HCT116 (cell line): ENCODE results near the gene SLC24A3. TPM values are rescaled to one million over a fixed set of nuclear protein-coding genes. Genes with fewer than 3 reads are reported as not detected.

Experiments
- ATAC-seq: fragments of 200-7000 bp; cut with Tn5 transposase; 2 replicates; pipeline ENCODE4 v1.9.1; 2020; ENCODE audit warnings: mild to moderate bottlenecking, moderate library complexity
- BruUV-seq: library from RNA; stranded (reverse); fragments of 400-500 nt; replicated peaks from 2 replicates; lab custom pipeline; 2021; lab: Mats Ljungman, UMichigan
- CTCF ChIA-PET: fragments of 300-600 bp; sonication (Branson Sonifier 250); formaldehyde crosslinking; loops from one replicate; lab custom pipeline; 2021; ENCODE audit warnings: antibody characterized with exemption; lab: Charles Lee
- POLR2A ChIA-PET: fragments of 300-600, 350-600 bp; sonication (Branson Sonifier 250); formaldehyde crosslinking; loops from one replicate; lab custom pipeline; 2021; ENCODE audit warnings: antibody characterized with exemption; lab: Charles Lee
- RAD21 ChIA-PET, 2 experiments: fragments of 300-600 bp; sonication (Branson Sonifier 250); formaldehyde crosslinking; loops; one replicate each; lab custom pipeline; 2023; ENCODE audit warnings: low total read pairs in 2 of 2; ENCODE audit not compliant: uncharacterized antibody in 2 of 2, unreplicated experiment in 2 of 2, low non-redundant PET in 1 of 2; lab: Charles Lee
- DNase-seq: peaks from one replicate; pipeline ENCODE4 v3.0.0-alpha.2; 2010; ENCODE audit warnings: low read depth, low spot score
- H2AFZ ChIP-seq: fragments of 200-600 bp; shearing (Covaris generic), sonication (generic); 2 replicates; pipeline ENCODE4 v1.6.1; 2017; ENCODE audit warnings: low read depth, mixed run types, mixed read lengths, antibody characterized with exemption, low read length; ENCODE audit not compliant: poor library complexity, severe bottlenecking
- H3K27ac ChIP-seq: 2 replicates; pipeline ENCODE4 v1.5.1; 2012; ENCODE audit warnings: low read depth, low read length
- H3K27me3 ChIP-seq: fragments of 200-600 bp; sonication (generic); 2 replicates; pipeline ENCODE4 v1.6.1; 2016; ENCODE audit warnings: mixed run types, low read length, mixed read lengths; ENCODE audit not compliant: insufficient read depth
- H3K36me3 ChIP-seq, 2 experiments: fragments of 200-500 bp in 1 of 2; fragments of 200-600 bp in 1 of 2; sonication (Bioruptor generic) in 1 of 2; sonication (generic) in 1 of 2; 2 replicates each; pipeline versions ENCODE4 v1.5.1 to v1.6.1; 2014 to 2016; ENCODE audit warnings: low read length in 2 of 2, inconsistent platforms in 1 of 2, mixed read lengths in 1 of 2, mixed run types in 1 of 2; ENCODE audit not compliant: insufficient read depth in 2 of 2, control insufficient read depth in 1 of 2
- H3K4me1 ChIP-seq, 2 experiments: fragments of 200-600 bp in 1 of 2; sonication (generic) in 1 of 2; 2 replicates each; pipeline versions ENCODE4 v1.5.1 to v1.6.1; 2012 to 2017; ENCODE audit warnings: low read length in 2 of 2, inconsistent platforms in 1 of 2, mild to moderate bottlenecking in 1 of 2, mixed read lengths in 1 of 2, mixed run types in 1 of 2, moderate library complexity in 1 of 2; ENCODE audit not compliant: insufficient read depth in 2 of 2, control insufficient read depth in 1 of 2
- H3K4me2 ChIP-seq: fragments of 200-600 bp; sonication (generic); 2 replicates; pipeline ENCODE4 v1.6.1; 2017; ENCODE audit warnings: mixed run types, low read length, mixed read lengths
- H3K4me3 ChIP-seq, 2 experiments: fragments of 200-600 bp in 1 of 2; sonication (generic) in 1 of 2; replicated peaks in 1 of 2; 2 replicates each; pipeline ENCODE4 v1.5.1; 2011 to 2016; ENCODE audit warnings: low read length in 2 of 2, control low read depth in 1 of 2, low read depth in 1 of 2, mild to moderate bottlenecking in 1 of 2, mixed read lengths in 1 of 2, mixed run types in 1 of 2
- H3K79me2 ChIP-seq: fragments of 200-600 bp; sonication (generic); 2 replicates; pipeline ENCODE4 v1.6.1; 2017; ENCODE audit warnings: mild to moderate bottlenecking, mixed run types, low read length, moderate library complexity, mixed read lengths; ENCODE audit not compliant: insufficient read depth
- H3K9ac ChIP-seq: fragments of 200-600 bp; sonication (generic); 2 replicates; pipeline ENCODE4 v1.6.1; 2016; ENCODE audit warnings: low read length, mixed read lengths
- H3K9me2 ChIP-seq: fragments of 200-600 bp; sonication (generic), shearing (Covaris generic); 2 replicates; pipeline ENCODE4 v1.6.1; 2017; ENCODE audit warnings: mixed run types, mild to moderate bottlenecking, moderate library complexity; ENCODE audit not compliant: insufficient read depth
- H3K9me3 ChIP-seq, 2 experiments: fragments of 200-500 bp in 1 of 2; fragments of 200-600 bp in 1 of 2; sonication (Bioruptor generic) in 1 of 2; sonication (generic) in 1 of 2; 2 replicates each; pipeline ENCODE4 v1.6.1; 2014 to 2017; ENCODE audit warnings: low read length in 2 of 2, mixed read lengths in 2 of 2, inconsistent platforms in 1 of 2, low read depth in 1 of 2, mild to moderate bottlenecking in 1 of 2, mixed run types in 1 of 2, moderate library complexity in 1 of 2; ENCODE audit not compliant: control insufficient read depth in 1 of 2, insufficient read depth in 1 of 2
- H4K20me1 ChIP-seq: fragments of 200-600 bp; sonication (generic), shearing (Covaris generic); 2 replicates; pipeline ENCODE4 v1.6.1; 2017; ENCODE audit warnings: mixed run types, mild to moderate bottlenecking, moderate library complexity; ENCODE audit not compliant: insufficient read depth
- CBX3 ChIP-seq: IDR thresholded peaks from 2 replicates; pipeline ENCODE4 v1.6.1; 2012; ENCODE audit warnings: low read depth
- CEBPB ChIP-seq: IDR thresholded peaks from 2 replicates; pipeline ENCODE4 v1.6.1; 2012; ENCODE audit warnings: low read depth
- EGR1 ChIP-seq: IDR thresholded peaks from 2 replicates; pipeline ENCODE4 v1.6.1; 2012; ENCODE audit warnings: low read depth
- ELF1 ChIP-seq: IDR thresholded peaks from 2 replicates; pipeline ENCODE4 v1.6.1; 2012; ENCODE audit warnings: low read depth, borderline replicate concordance
- EZH2phosphoT487 ChIP-seq: fragments of 200-600 bp; IDR thresholded peaks from 2 replicates; pipeline ENCODE4 v1.6.1; 2018; ENCODE audit warnings: antibody characterized with exemption, borderline replicate concordance
- JUND ChIP-seq: IDR thresholded peaks from 2 replicates; pipeline ENCODE4 v1.6.1; 2012
- SIN3A ChIP-seq: IDR thresholded peaks from 2 replicates; pipeline ENCODE4 v1.6.1; 2012; ENCODE audit warnings: low read depth
- TCF7L2 ChIP-seq: IDR thresholded peaks from 2 replicates; pipeline ENCODE4 v1.7.0; 2011; ENCODE audit warnings: borderline replicate concordance, inconsistent platforms; ENCODE audit not compliant: insufficient read depth, insufficient read length; ENCODE audit errors: extremely low read depth
- YY1 ChIP-seq: IDR thresholded peaks from 2 replicates; pipeline ENCODE4 v1.6.1; 2011; ENCODE audit warnings: low read length, low read depth, moderate library complexity, mild to moderate bottlenecking; ENCODE audit not compliant: insufficient replicate concordance; ENCODE audit errors: extremely low read depth
- intact Hi-C: fragments of 100-400 bp; cut with micrococcal nuclease; formaldehyde crosslinking; loops from 2 replicates; pipeline ENCODE4 v1.10.0; 2022
- total RNA-seq: library from RNA; stranded (reverse); gene quantifications from one replicate; pipeline ENCODE4 v1.2.1, GENCODE V29; 2021; ENCODE audit not compliant: unreplicated experiment
- TF ChIP-seq, protein P1 (sequence below), 3 experiments: fragments of 200-600 bp in 1 of 3; sonication (generic) in 1 of 3; IDR thresholded peaks in 2 of 3; conservative IDR thresholded peaks in 1 of 3; 2 replicates each; pipeline ENCODE4 v1.5.1; 2012 to 2017; ENCODE audit warnings: low read depth in 2 of 3, low read length in 2 of 3, antibody characterized with exemption in 1 of 3, borderline replicate concordance in 1 of 3, control low read depth in 1 of 3, mild to moderate bottlenecking in 1 of 3, mixed read lengths in 1 of 3, mixed run types in 1 of 3, moderate library complexity in 1 of 3; ENCODE audit not compliant: insufficient read depth in 1 of 3
- TF ChIP-seq, protein P2 (sequence below): IDR thresholded peaks from 2 replicates; pipeline ENCODE4 v1.6.1; 2012
- TF ChIP-seq, protein P3 (sequence below): IDR thresholded peaks from 2 replicates; pipeline ENCODE4 v1.6.1; 2011; ENCODE audit warnings: mild to moderate bottlenecking, low read length, moderate library complexity; ENCODE audit not compliant: insufficient replicate concordance; ENCODE audit errors: extremely low read depth

SLC24A3 gene
- total RNA-seq, 1 experiment from 2014 or later = not detected

DNA sequence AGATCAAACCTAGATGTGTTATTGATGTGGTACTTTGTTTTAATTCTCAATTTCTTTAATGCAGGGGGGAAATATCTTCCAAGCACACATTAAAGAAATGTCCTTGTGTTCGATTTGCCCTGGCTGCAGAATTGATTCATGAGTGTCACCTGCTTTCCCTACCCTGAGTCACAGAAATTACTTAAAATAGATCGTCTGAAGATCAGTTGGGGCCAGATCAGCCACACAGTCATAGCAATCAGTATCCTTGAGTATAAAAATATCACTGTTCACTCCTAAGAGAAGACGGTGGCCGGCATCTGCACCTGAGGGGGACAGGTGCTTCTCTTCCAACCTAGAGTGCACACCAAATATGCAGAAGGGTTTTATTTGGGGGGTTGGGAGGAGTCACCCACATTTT, 430.4 kb downstream of the SLC24A3 start:
- no peak for ATAC-seq
- TF ChIP-seq YY1 = no peak
- TF ChIP-seq TCF7L2 = no peak
- no peak for TF ChIP-seq CBX3
- H3K4me1 ChIP-seq = no peaks in the 10 kb centered on the region
- no peaks in the 10 kb centered on the region for H4K20me1 ChIP-seq
- BruUV-seq = no TSS peak
- no peaks in the 10 kb centered on the region for H3K9me3 ChIP-seq
- no peak overlapping the region for H3K4me2 ChIP-seq
- no peaks in the 10 kb centered on the region for H3K79me2 ChIP-seq
- no peaks in the 10 kb centered on the region for H3K9me2 ChIP-seq
- H3K9ac ChIP-seq = no peak overlapping the region
- H3K36me3 ChIP-seq = no peaks in the 10 kb centered on the region
- DNase-seq = no peak
- H3K27ac ChIP-seq = no peak overlapping the region
- H2AFZ ChIP-seq = no peak overlapping the region
- H3K4me3 ChIP-seq = no peak overlapping the region
- intact Hi-C loops = no loop called here
- ChIA-PET POLR2A (no interaction called here), CTCF (interaction anchor here (1.0 kb wide), 1 partner anchor 14 kb away, joined by 3 read pairs; no protein-coding TSS in a partner anchor), RAD21 (no interaction called here)
- H3K27me3 ChIP-seq = peaks cover 3% of the 10 kb centered on the region; the same call in 1 of the 2 replicates

DNA sequence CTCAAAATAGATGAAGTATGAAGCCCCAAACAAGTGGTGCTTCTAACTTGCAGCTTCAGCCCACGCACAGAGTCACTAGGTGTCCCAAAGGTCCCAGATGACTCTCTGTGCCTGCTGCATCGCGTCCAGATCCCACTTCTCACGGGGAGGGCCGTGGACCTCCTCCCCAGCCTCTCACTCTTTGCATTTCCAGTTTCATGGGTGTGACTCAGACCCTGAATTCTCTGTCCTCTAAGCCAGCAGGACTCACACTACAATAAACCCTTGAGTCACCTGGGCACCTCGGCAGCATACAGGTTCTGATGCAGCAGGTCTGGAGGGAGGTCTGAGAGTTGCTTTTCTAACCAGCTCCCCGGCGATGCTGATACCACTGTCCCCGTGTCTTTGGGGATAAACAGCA, 431.6 kb downstream of the SLC24A3 start:
- POLR2A ChIA-PET = no interaction called here
- Histone ChIP-seq H3K4me2 (no peak overlapping the region), H3K4me1 (no peaks in the 10 kb centered on the region), H3K27me3 (peaks cover 3% of the 10 kb centered on the region; the same call in 1 of the 2 replicates), H3K27ac (no peak overlapping the region), H3K4me3 (no peak overlapping the region), H3K9me2 (no peaks in the 10 kb centered on the region), H3K36me3 (no peaks in the 10 kb centered on the region), H3K9ac (no peak overlapping the region), H3K9me3 (no peaks in the 10 kb centered on the region), H4K20me1 (no peaks in the 10 kb centered on the region), H2AFZ (no peak overlapping the region), H3K79me2 (no peaks in the 10 kb centered on the region)
- no peak for ATAC-seq
- TF ChIP-seq EZH2phosphoT487 (no peak), JUND (no peak), TCF7L2 (no peak), SIN3A (no peak), CEBPB (no peak), YY1 (no peak), EGR1 (no peak), ELF1 (no peak)
- TF ChIP-seq, protein P1, sequence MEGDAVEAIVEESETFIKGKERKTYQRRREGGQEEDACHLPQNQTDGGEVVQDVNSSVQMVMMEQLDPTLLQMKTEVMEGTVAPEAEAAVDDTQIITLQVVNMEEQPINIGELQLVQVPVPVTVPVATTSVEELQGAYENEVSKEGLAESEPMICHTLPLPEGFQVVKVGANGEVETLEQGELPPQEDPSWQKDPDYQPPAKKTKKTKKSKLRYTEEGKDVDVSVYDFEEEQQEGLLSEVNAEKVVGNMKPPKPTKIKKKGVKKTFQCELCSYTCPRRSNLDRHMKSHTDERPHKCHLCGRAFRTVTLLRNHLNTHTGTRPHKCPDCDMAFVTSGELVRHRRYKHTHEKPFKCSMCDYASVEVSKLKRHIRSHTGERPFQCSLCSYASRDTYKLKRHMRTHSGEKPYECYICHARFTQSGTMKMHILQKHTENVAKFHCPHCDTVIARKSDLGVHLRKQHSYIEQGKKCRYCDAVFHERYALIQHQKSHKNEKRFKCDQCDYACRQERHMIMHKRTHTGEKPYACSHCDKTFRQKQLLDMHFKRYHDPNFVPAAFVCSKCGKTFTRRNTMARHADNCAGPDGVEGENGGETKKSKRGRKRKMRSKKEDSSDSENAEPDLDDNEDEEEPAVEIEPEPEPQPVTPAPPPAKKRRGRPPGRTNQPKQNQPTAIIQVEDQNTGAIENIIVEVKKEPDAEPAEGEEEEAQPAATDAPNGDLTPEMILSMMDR (IDR thresholded peaks at IDR 0.05 in 2 of 3, conservative IDR thresholded peaks at IDR 0.05 in 1 of 3; ENCODE audit: borderline replicate concordance in 1 of 3, insufficient read depth in 1 of 3, low read depth in 2 of 3, low read length in 2 of 3) = no peak
- TF ChIP-seq, protein P2, sequence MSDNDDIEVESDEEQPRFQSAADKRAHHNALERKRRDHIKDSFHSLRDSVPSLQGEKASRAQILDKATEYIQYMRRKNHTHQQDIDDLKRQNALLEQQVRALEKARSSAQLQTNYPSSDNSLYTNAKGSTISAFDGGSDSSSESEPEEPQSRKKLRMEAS = no peak
- TF ChIP-seq, protein P3, sequence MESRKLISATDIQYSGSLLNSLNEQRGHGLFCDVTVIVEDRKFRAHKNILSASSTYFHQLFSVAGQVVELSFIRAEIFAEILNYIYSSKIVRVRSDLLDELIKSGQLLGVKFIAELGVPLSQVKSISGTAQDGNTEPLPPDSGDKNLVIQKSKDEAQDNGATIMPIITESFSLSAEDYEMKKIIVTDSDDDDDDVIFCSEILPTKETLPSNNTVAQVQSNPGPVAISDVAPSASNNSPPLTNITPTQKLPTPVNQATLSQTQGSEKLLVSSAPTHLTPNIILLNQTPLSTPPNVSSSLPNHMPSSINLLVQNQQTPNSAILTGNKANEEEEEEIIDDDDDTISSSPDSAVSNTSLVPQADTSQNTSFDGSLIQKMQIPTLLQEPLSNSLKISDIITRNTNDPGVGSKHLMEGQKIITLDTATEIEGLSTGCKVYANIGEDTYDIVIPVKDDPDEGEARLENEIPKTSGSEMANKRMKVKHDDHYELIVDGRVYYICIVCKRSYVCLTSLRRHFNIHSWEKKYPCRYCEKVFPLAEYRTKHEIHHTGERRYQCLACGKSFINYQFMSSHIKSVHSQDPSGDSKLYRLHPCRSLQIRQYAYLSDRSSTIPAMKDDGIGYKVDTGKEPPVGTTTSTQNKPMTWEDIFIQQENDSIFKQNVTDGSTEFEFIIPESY = no peak
- BruUV-seq = no TSS peak
- CTCF ChIA-PET = no interaction called here
- RAD21 ChIA-PET = no interaction called here
- no peak for DNase-seq
- intact Hi-C loops = no loop called here
